IMR-90 (cell line): Measurements from ENCODE around the gene BLTP3A. TPM values are rescaled to one million over a fixed set of nuclear protein-coding genes. Genes with fewer than 3 reads are reported as not detected.
A peak's percentile ranks its signal among the peaks of the same experiment; 100 is the strongest.

ENCODE experiments used
- ATAC-seq: fragments of 200-7000 bp; cut with Tn5 transposase; 2 replicates; pipeline ENCODE4 v1.9.1; 2020; ENCODE audit warnings: low read depth, mild to moderate bottlenecking, moderate library complexity
- BruUV-seq: library from RNA; stranded (reverse); fragments of 400-500 nt; replicated peaks from 2 replicates; lab custom pipeline; 2021; lab: Mats Ljungman, UMichigan
- CTCF ChIA-PET: fragments of 300-600 bp; formaldehyde crosslinking; extraction: SDS; loops from one replicate; lab custom pipeline; 2021; ENCODE audit warnings: antibody characterized with exemption; lab: Yijun Ruan, JAX
- POLR2A ChIA-PET: fragments of 300-600 bp; sonication (Branson Sonifier 250); formaldehyde crosslinking; loops from one replicate; lab custom pipeline; 2022; ENCODE audit warnings: antibody characterized with exemption; ENCODE audit not compliant: unreplicated experiment; lab: Charles Lee
- DNase-seq: peaks from one replicate; pipeline ENCODE4 v3.0.0; 2013
- H2AFZ ChIP-seq: replicated peaks from 2 replicates; pipeline ENCODE3; 2013; ENCODE audit warnings: low read length, mild to moderate bottlenecking; ENCODE audit not compliant: poor library complexity
- H2AK5ac ChIP-seq: 2 replicates; pipeline ENCODE4 v1.6.1; 2013; ENCODE audit warnings: low read depth, low read length, inconsistent platforms
- H2AK9ac ChIP-seq: replicated peaks from 2 replicates; pipeline ENCODE3; 2013; ENCODE audit warnings: mild to moderate bottlenecking, low read depth, low read length, moderate library complexity; ENCODE audit not compliant: poor library complexity
- H2BK120ac ChIP-seq: 2 replicates; pipeline ENCODE4 v1.6.1; 2013; ENCODE audit warnings: low read depth, low read length, inconsistent platforms
- H2BK15ac ChIP-seq: 3 replicates; pipeline ENCODE4 v1.6.1; 2013; ENCODE audit warnings: low read depth, low read length, inconsistent platforms
- H2BK20ac ChIP-seq: 2 replicates; pipeline ENCODE4 v1.6.1; 2013; ENCODE audit warnings: low read depth, mild to moderate bottlenecking, inconsistent platforms, low read length, moderate library complexity
- H2BK5ac ChIP-seq: 2 replicates; pipeline ENCODE4 v1.6.1; 2013; ENCODE audit warnings: mild to moderate bottlenecking, low read depth, low read length, inconsistent platforms; ENCODE audit not compliant: poor library complexity, severe bottlenecking
- H3K14ac ChIP-seq: replicated peaks from 2 replicates; pipeline ENCODE4 v1.6.1; 2013; ENCODE audit warnings: low read depth, low read length, inconsistent platforms
- H3K18ac ChIP-seq: 2 replicates; pipeline ENCODE4 v1.6.1; 2013; ENCODE audit warnings: low read depth, low read length, control low read depth
- H3K23ac ChIP-seq: 2 replicates; pipeline ENCODE4 v1.6.1; 2013; ENCODE audit warnings: low read depth, low read length, inconsistent platforms
- H3K27ac ChIP-seq: 2 replicates; pipeline ENCODE4 v1.5.1; 2013; ENCODE audit warnings: mild to moderate bottlenecking, control low read depth, low read length; ENCODE audit not compliant: insufficient read depth
- H3K27me3 ChIP-seq: 2 replicates; pipeline ENCODE4 v1.6.1; 2013; ENCODE audit warnings: low read length; ENCODE audit not compliant: control insufficient read depth, insufficient read depth
- H3K36me3 ChIP-seq: 2 replicates; pipeline ENCODE4 v1.6.1; 2013; ENCODE audit warnings: low read length, mixed read lengths; ENCODE audit not compliant: control insufficient read depth, insufficient read depth
- H3K4ac ChIP-seq: 2 replicates; pipeline ENCODE4 v1.6.1; 2013; ENCODE audit warnings: low read depth, low read length, inconsistent platforms
- H3K4me1 ChIP-seq: 2 replicates; pipeline ENCODE4 v1.6.1; 2013; ENCODE audit warnings: low read length, mixed read lengths; ENCODE audit not compliant: control insufficient read depth, insufficient read depth
- H3K4me2 ChIP-seq: 2 replicates; pipeline ENCODE4 v1.6.1; 2013; ENCODE audit warnings: low read depth, mild to moderate bottlenecking, control low read depth, low read length, moderate library complexity
- H3K4me3 ChIP-seq: 2 replicates; pipeline ENCODE4 v1.5.1; 2013; ENCODE audit warnings: low read depth, mild to moderate bottlenecking, control low read depth, low read length, moderate library complexity; ENCODE audit not compliant: insufficient read depth
- H3K56ac ChIP-seq: 2 replicates; pipeline ENCODE4 v1.6.1; 2013; ENCODE audit warnings: low read length, inconsistent platforms; ENCODE audit not compliant: insufficient read depth; ENCODE audit errors: extremely low read depth
- H3K79me1 ChIP-seq, 2 experiments: 2 replicates each; pipeline ENCODE4 v1.6.1; 2013; ENCODE audit warnings: low read length in 2 of 2, inconsistent platforms in 1 of 2, low read depth in 1 of 2
- H3K9ac ChIP-seq: 2 replicates; pipeline ENCODE4 v1.6.1; 2013; ENCODE audit warnings: low read depth, low read length, control low read depth
- H3K9me1 ChIP-seq: 2 replicates; pipeline ENCODE4 v1.6.1; 2013; ENCODE audit warnings: low read length, inconsistent platforms; ENCODE audit not compliant: insufficient read depth
- H3K9me3 ChIP-seq: 2 replicates; pipeline ENCODE4 v1.6.1; 2013; ENCODE audit warnings: low read length; ENCODE audit not compliant: control insufficient read depth, insufficient read depth
- H4K20me1 ChIP-seq: 2 replicates; pipeline ENCODE4 v1.6.1; 2013; ENCODE audit warnings: low read length, inconsistent platforms; ENCODE audit not compliant: insufficient read depth
- H4K5ac ChIP-seq: 2 replicates; pipeline ENCODE4 v1.6.1; 2013; ENCODE audit warnings: mild to moderate bottlenecking, low read depth, low read length, control low read depth
- H4K8ac ChIP-seq, 2 experiments: 2 replicates each; pipeline ENCODE4 v1.6.1; 2013; ENCODE audit warnings: low read depth in 2 of 2, low read length in 2 of 2, control low read depth in 1 of 2, inconsistent platforms in 1 of 2
- H4K91ac ChIP-seq: 2 replicates; pipeline ENCODE4 v1.6.1; 2013; ENCODE audit warnings: low read depth, low read length, inconsistent platforms; ENCODE audit not compliant: insufficient read depth
- CEBPB ChIP-seq: IDR thresholded peaks from 2 replicates; pipeline ENCODE4 v1.6.1; 2012; ENCODE audit warnings: low read depth, low read length, improper control_type of control experiment
- RAD21 ChIP-seq: IDR thresholded peaks from 2 replicates; pipeline ENCODE4 v1.6.1; 2012; ENCODE audit warnings: low read length, improper control_type of control experiment
- WGBS, 2 experiments: methylation state at CpG; one replicate each; pipeline versions ENCODE4 v1.1.5 to v1.1.7; 2013; ENCODE audit warnings: missing lambda C conversion rate in 2 of 2; ENCODE audit not compliant: insufficient read length in 1 of 2; ENCODE audit errors: extremely low coverage in 2 of 2; 5-methylcytosine and 5-hydroxymethylcytosine counted together
- dilution Hi-C: fragments of 300-500 bp; cut with HindIII; formaldehyde crosslinking; loops from one replicate; pipeline ENCODE4 v1.14.3; 2018; ENCODE audit warnings: low sequenced_read_pairs; ENCODE audit not compliant: unreplicated experiment
- in situ Hi-C: fragments of 300-500 bp; cut with MboI; formaldehyde crosslinking; loops from 3 replicates; pipeline ENCODE4 v1.14.3; 2019; ENCODE audit warnings: low sequenced_read_pairs, inconsistent platforms, mixed read lengths
- intact Hi-C: fragments of 100-400 bp; cut with micrococcal nuclease; formaldehyde crosslinking; loops from 2 replicates; pipeline ENCODE4 v1.10.0; 2022
- polyA plus RNA-seq, 3 experiments: library from polyadenylated mRNA; depleted of rRNA; stranded (reverse); fragments of >200 nt; gene quantifications; 2 replicates each; pipeline ENCODE4 v1.2.3, GENCODE V29; 2012; ENCODE audit warnings: low replicate concordance in 1 of 3
- total RNA-seq: library from RNA; depleted of rRNA; stranded (reverse); fragments of >200 nt; gene quantifications from 2 replicates; pipeline ENCODE4 v1.2.3, GENCODE V29; 2012

BLTP3A gene
- total and polyA plus RNA-seq, 2 of the 4 experiments (the other 2 are of a cell fraction): 3.0 to 4.7 TPM

GRCh38 chr6:34742094-34742493 lies 49.8 kb upstream of the BLTP3A start:
- in situ Hi-C loops: no loop called here
- Histone ChIP-seq H3K27me3 (peaks cover 3% of the 10 kb centered on the region), H4K8ac (no peak overlapping the region), H3K9me3 (no peaks in the 10 kb centered on the region), H3K4me2 (no peak overlapping the region), H4K20me1 (no peaks in the 10 kb centered on the region), H3K79me1 (no peaks in the 10 kb centered on the region), H3K4ac (no peak overlapping the region), H3K56ac (no peak overlapping the region), H2AK9ac (no peak overlapping the region), H3K4me3 (no peak overlapping the region), H2BK20ac (no peak overlapping the region), H3K27ac (no peak overlapping the region), H4K5ac (no peak overlapping the region), H3K4me1 (no peaks in the 10 kb centered on the region), H2AK5ac (no peak overlapping the region), H3K9ac (no peak overlapping the region), H3K9me1 (no peaks in the 10 kb centered on the region), H2BK5ac (no peak overlapping the region), H3K18ac (no peak overlapping the region), H3K14ac (no peak overlapping the region), H2BK120ac (no peak overlapping the region), H2BK15ac (no peak overlapping the region), H3K36me3 (no peaks in the 10 kb centered on the region), H4K91ac (no peak overlapping the region), H3K23ac (no peak overlapping the region), H2AFZ (no peak overlapping the region)
- WGBS, 2 experiments: no CpG with 5 or more reads among the region's 4 CpGs
- no TSS peak for BruUV-seq
- ATAC-seq (no peak), DNase-seq (peak; percentile 9)
- TF ChIP-seq RAD21 (no peak), CEBPB (peak; percentile 9; the same call in 1 of the 2 replicates)
- intact Hi-C loops: no loop called here
- dilution Hi-C loops: no loop called here
- ChIA-PET CTCF (interaction anchor here (0.7 kb wide), 1 partner anchor 31 kb away, joined by 3 read pairs; no protein-coding TSS in a partner anchor), POLR2A (no interaction called here)
